H1 (cell line): ENCODE measurements around the gene FAM13C. TPM values are rescaled to one million over a fixed set of nuclear protein-coding genes. Genes with fewer than 3 reads are reported as not detected.

Experiments used
- CTCF ChIA-PET: fragments of 300-600 bp; sonication (Branson Sonifier 250); formaldehyde crosslinking; loops from one replicate; lab custom pipeline; 2021; ENCODE audit not compliant: partially characterized antibody; lab: Charles Lee
- POLR2A ChIA-PET: fragments of 300-600 bp; sonication (Branson Sonifier 250); formaldehyde crosslinking; loops from one replicate; lab custom pipeline; 2021; ENCODE audit warnings: inconsistent platforms; ENCODE audit not compliant: partially characterized antibody; lab: Charles Lee
- DNase-seq, 2 experiments: peaks; one replicate each; pipeline versions ENCODE4 v3.0.0 to v3.0.0-alpha.2; 2010 to 2022; ENCODE audit warnings: low spot score in 2 of 2, low read depth in 1 of 2, mixed read lengths in 1 of 2
- FAIRE-seq: peaks from 2 replicates; lab custom pipeline; 2011; peaks lifted over from hg19 to GRCh38; lab: Jason Lieb, UNC
- H2AFZ ChIP-seq: 2 replicates; pipeline ENCODE4 v1.8.1; 2012; ENCODE audit warnings: low read length, inconsistent platforms
- H2AK5ac ChIP-seq: 2 replicates; pipeline ENCODE4 v1.6.1; 2013; ENCODE audit warnings: low read depth, low read length
- H2BK120ac ChIP-seq: replicated peaks from 2 replicates; pipeline ENCODE3; 2013; ENCODE audit warnings: low read depth, low read length, inconsistent platforms
- H2BK12ac ChIP-seq: 2 replicates; pipeline ENCODE4 v1.6.1; 2013; ENCODE audit warnings: low read depth, low read length
- H2BK15ac ChIP-seq: 2 replicates; pipeline ENCODE4 v1.6.1; 2013; ENCODE audit warnings: low read length
- H2BK20ac ChIP-seq: 2 replicates; pipeline ENCODE4 v1.6.1; 2013; ENCODE audit warnings: low read length
- H2BK5ac ChIP-seq: 2 replicates; pipeline ENCODE4 v1.6.1; 2013; ENCODE audit warnings: low read depth, low read length
- H3K14ac ChIP-seq: 2 replicates; pipeline ENCODE4 v1.6.1; 2013; ENCODE audit warnings: inconsistent platforms; ENCODE audit not compliant: insufficient read length
- H3K18ac ChIP-seq: 2 replicates; pipeline ENCODE4 v1.6.1; 2013; ENCODE audit warnings: low read length; ENCODE audit errors: extremely low read depth
- H3K23ac ChIP-seq: 2 replicates; pipeline ENCODE4 v1.6.1; 2013; ENCODE audit warnings: inconsistent platforms; ENCODE audit not compliant: insufficient read length
- H3K23me2 ChIP-seq: 2 replicates; pipeline ENCODE4 v1.6.1; 2013; ENCODE audit warnings: low read depth, low read length
- H3K27ac ChIP-seq: 2 replicates; pipeline ENCODE4 v1.6.1; 2011; ENCODE audit warnings: low read depth, low read length, inconsistent platforms
- H3K27me3 ChIP-seq, 4 experiments: replicated peaks in 1 of 4; 1 replicate in 1 of 4; 2 replicates in 3 of 4; pipeline versions ENCODE4 v1.6.1 to v1.8.1; 2011 to 2013; ENCODE audit warnings: low read length in 3 of 4, mild to moderate bottlenecking in 3 of 4, inconsistent platforms in 2 of 4, mixed read lengths in 2 of 4, moderate library complexity in 1 of 4; ENCODE audit not compliant: control insufficient read depth in 3 of 4, insufficient read depth in 3 of 4; ENCODE audit errors: extremely low read depth in 1 of 4
- H3K36me3 ChIP-seq, 4 experiments: 2 replicates each; pipeline versions ENCODE4 v1.6.1 to v1.8.1; 2011 to 2013; ENCODE audit warnings: mild to moderate bottlenecking in 4 of 4, low read length in 3 of 4, moderate library complexity in 2 of 4, control low read depth in 1 of 4, inconsistent platforms in 1 of 4; ENCODE audit not compliant: insufficient read depth in 4 of 4, control insufficient read depth in 2 of 4
- H3K4ac ChIP-seq: replicated peaks from 2 replicates; pipeline ENCODE3; 2013; ENCODE audit warnings: low read length, low read depth, mixed read lengths, inconsistent platforms; ENCODE audit not compliant: insufficient read length
- H3K4me1 ChIP-seq, 4 experiments: replicated peaks in 1 of 4; 1 replicate in 1 of 4; 2 replicates in 3 of 4; pipeline versions ENCODE4 v1.6.1 to v1.8.1; 2011 to 2013; ENCODE audit warnings: low read length in 3 of 4, inconsistent platforms in 2 of 4, mixed read lengths in 1 of 4; ENCODE audit not compliant: insufficient read depth in 4 of 4, control insufficient read depth in 3 of 4
- H3K4me2 ChIP-seq, 2 experiments: 2 replicates each; pipeline versions ENCODE4 v1.6.1 to v1.8.1; 2011 to 2013; ENCODE audit warnings: low read depth in 2 of 2, low read length in 2 of 2, control low read depth in 1 of 2, inconsistent platforms in 1 of 2, mild to moderate bottlenecking in 1 of 2; ENCODE audit not compliant: insufficient read depth in 1 of 2
- H3K4me3 ChIP-seq, 4 experiments: fragments of 200-600, 300-600 bp in 1 of 4; sonication (generic), shearing (Covaris generic), sonication (Bioruptor Twin) in 1 of 4; 2 replicates each; pipeline versions ENCODE4 v1.5.1 to v1.8.1; 2011 to 2016; ENCODE audit warnings: low read length in 4 of 4, low read depth in 3 of 4, control low read depth in 2 of 4, inconsistent platforms in 2 of 4, mild to moderate bottlenecking in 2 of 4, mixed read lengths in 1 of 4, moderate library complexity in 1 of 4; ENCODE audit not compliant: insufficient read depth in 2 of 4; ENCODE audit errors: extremely low read depth in 1 of 4
- H3K56ac ChIP-seq: replicated peaks from 2 replicates; pipeline ENCODE3; 2013; ENCODE audit warnings: low read depth, mild to moderate bottlenecking, mixed read lengths, low read length, inconsistent platforms; ENCODE audit not compliant: insufficient read length
- H3K79me1 ChIP-seq: 2 replicates; pipeline ENCODE4 v1.6.1; 2013; ENCODE audit warnings: low read depth, low read length, control low read depth
- H3K79me2 ChIP-seq, 2 experiments: 2 replicates each; pipeline versions ENCODE4 v1.6.1 to v1.8.1; 2012 to 2013; ENCODE audit warnings: low read length in 2 of 2, mild to moderate bottlenecking in 2 of 2, inconsistent platforms in 1 of 2; ENCODE audit not compliant: insufficient read depth in 2 of 2, control insufficient read depth in 1 of 2
- H3K9ac ChIP-seq, 4 experiments: replicated peaks in 1 of 4; 1 replicate in 1 of 4; 2 replicates in 3 of 4; pipeline versions ENCODE4 v1.6.1 to v1.8.1; 2011 to 2013; ENCODE audit warnings: low read depth in 3 of 4, low read length in 3 of 4, control low read depth in 2 of 4, mild to moderate bottlenecking in 2 of 4, moderate library complexity in 2 of 4, inconsistent platforms in 1 of 4; ENCODE audit errors: extremely low read depth in 1 of 4
- H3K9me3 ChIP-seq, 2 experiments: 2 replicates each; pipeline versions ENCODE4 v1.6.1 to v1.8.1; 2012 to 2013; ENCODE audit warnings: mild to moderate bottlenecking in 2 of 2, moderate library complexity in 2 of 2, control low read depth in 1 of 2, inconsistent platforms in 1 of 2, low read depth in 1 of 2, low read length in 1 of 2, mixed read lengths in 1 of 2; ENCODE audit not compliant: insufficient read depth in 2 of 2
- H4K20me1 ChIP-seq, 2 experiments: replicated peaks in 1 of 2; 2 replicates each; pipeline versions ENCODE3 to v1.8.1; 2011 to 2013; ENCODE audit warnings: inconsistent platforms in 2 of 2, low read length in 2 of 2, mild to moderate bottlenecking in 1 of 2; ENCODE audit not compliant: insufficient read depth in 2 of 2, control insufficient read depth in 1 of 2
- H4K5ac ChIP-seq: 2 replicates; pipeline ENCODE4 v1.6.1; 2013; ENCODE audit warnings: low read length, low read depth, mixed read lengths, inconsistent platforms; ENCODE audit not compliant: insufficient read length
- H4K8ac ChIP-seq: 2 replicates; pipeline ENCODE4 v1.8.0; 2013; ENCODE audit warnings: mild to moderate bottlenecking, moderate library complexity, low read length, inconsistent platforms; ENCODE audit not compliant: insufficient read depth; ENCODE audit errors: extremely low read depth
- H4K91ac ChIP-seq: replicated peaks from 2 replicates; pipeline ENCODE3; 2013; ENCODE audit warnings: low read length, mixed read lengths, inconsistent platforms; ENCODE audit not compliant: insufficient read length
- BRCA1 ChIP-seq: IDR thresholded peaks from 2 replicates; pipeline ENCODE4 v1.6.1; 2012; ENCODE audit warnings: low read depth, low read length, improper control_type of control experiment
- CBX8 ChIP-seq: fragments of 300-800, 300-1000 bp; sonication (generic); IDR thresholded peaks from 2 replicates; pipeline ENCODE4 v1.7.1; 2016; ENCODE audit warnings: low read depth, low read length, borderline replicate concordance
- CREB1 ChIP-seq: IDR thresholded peaks from 2 replicates; pipeline ENCODE4 v1.6.1; 2012; ENCODE audit warnings: inconsistent platforms
- EGR1 ChIP-seq: IDR thresholded peaks from 2 replicates; pipeline ENCODE4 v1.6.1; 2011; ENCODE audit warnings: low read depth, low read length, borderline replicate concordance
- HDAC6 ChIP-seq: IDR thresholded peaks from one replicate; pipeline ENCODE4 v1.7.1; 2012; ENCODE audit warnings: low read depth, mild to moderate bottlenecking, inconsistent platforms, low read length, moderate library complexity
- KDM1A ChIP-seq: fragments of 200-600, 300-600 bp; sonication (generic); IDR thresholded peaks from 2 replicates; pipeline ENCODE4 v1.7.1; 2016; ENCODE audit warnings: mild to moderate bottlenecking, low read length, borderline replicate concordance
- MAFK ChIP-seq: IDR thresholded peaks from 2 replicates; pipeline ENCODE4 v1.6.1; 2012; ENCODE audit warnings: low read depth, mild to moderate bottlenecking, improper control_type of control experiment, low read length
- NANOG ChIP-seq: IDR thresholded peaks from 2 replicates; pipeline ENCODE4 v1.6.1; 2011; ENCODE audit warnings: low read length, low read depth, mild to moderate bottlenecking, inconsistent platforms; ENCODE audit not compliant: insufficient read depth, poor library complexity, severe bottlenecking
- POU5F1 ChIP-seq: IDR thresholded peaks from 2 replicates; pipeline ENCODE4 v1.6.1; 2011; ENCODE audit warnings: low read depth, mild to moderate bottlenecking, low read length, moderate library complexity
- RAD21 ChIP-seq, 2 experiments: IDR thresholded peaks in 1 of 2; conservative IDR thresholded peaks in 1 of 2; 2 replicates each; pipeline ENCODE4 v1.6.1; 2011; ENCODE audit warnings: low read depth in 2 of 2, low read length in 2 of 2, improper control_type of control experiment in 1 of 2, inconsistent platforms in 1 of 2, mild to moderate bottlenecking in 1 of 2, moderate library complexity in 1 of 2
- RBBP5 ChIP-seq: IDR thresholded peaks from 2 replicates; pipeline ENCODE4 v1.7.1; 2012; ENCODE audit warnings: low read depth, mild to moderate bottlenecking, inconsistent platforms, low read length, moderate library complexity, borderline replicate concordance
- RFX5 ChIP-seq: IDR thresholded peaks from 2 replicates; pipeline ENCODE4 v1.6.1; 2011; ENCODE audit warnings: low read depth, low read length, improper control_type of control experiment, borderline replicate concordance
- TAF1 ChIP-seq: IDR thresholded peaks from 2 replicates; pipeline ENCODE4 v1.6.1; 2011; ENCODE audit warnings: mild to moderate bottlenecking, low read depth, low read length
- WGBS, 2 experiments: shearing (Covaris generic) in 1 of 2; methylation state at CpG; one replicate each; pipeline versions ENCODE4 v1.1.6 to v1.1.7; 2013 to 2015; ENCODE audit warnings: low lambda C conversion rate in 2 of 2, mixed read lengths in 2 of 2, inconsistent platforms in 1 of 2, low coverage in 1 of 2, missing lambda C conversion rate in 1 of 2; ENCODE audit not compliant: insufficient replicate concordance in 2 of 2, insufficient coverage in 1 of 2, insufficient read length in 1 of 2; ENCODE audit errors: extremely low coverage in 1 of 2, missing lambda C conversion rate in 1 of 2; 5-methylcytosine and 5-hydroxymethylcytosine counted together
- polyA plus RNA-seq, 7 experiments: library from polyadenylated mRNA; depleted of rRNA in 3 of 7; stranded (reverse) in 5 of 7; unstranded in 2 of 7; fragments of >200 nt in 5 of 7; fragments of 200-250 nt in 2 of 7; gene quantifications; 1 replicate in 5 of 7; 2 replicates in 1 of 7; 4 replicates in 1 of 7; pipeline versions ENCODE4 v1.2.1 to v1.2.3, GENCODE V29; 2011 to 2013; ENCODE audit warnings: missing spikeins in 2 of 7, mixed read lengths in 2 of 7
- total RNA-seq: library from RNA; stranded (reverse); fragmentation: NEBNext Ultra II Directional; extraction: Animal tissue kit (Norgen Biotek cat#: 25700); gene quantifications from 2 replicates; pipeline ENCODE4 v1.2.1, GENCODE V29; 2021
- TF ChIP-seq, protein P1 (sequence below): IDR thresholded peaks from 2 replicates; pipeline ENCODE4 v1.6.1; 2011; ENCODE audit warnings: low read depth, mild to moderate bottlenecking, low read length; ENCODE audit not compliant: insufficient read depth

FAM13C gene
- total and polyA plus RNA-seq, 2 of the 8 experiments (the other 6 are each of a cell fraction or from before 2014, with no cell fraction given) = 0.56 to 0.62 TPM

DNA sequence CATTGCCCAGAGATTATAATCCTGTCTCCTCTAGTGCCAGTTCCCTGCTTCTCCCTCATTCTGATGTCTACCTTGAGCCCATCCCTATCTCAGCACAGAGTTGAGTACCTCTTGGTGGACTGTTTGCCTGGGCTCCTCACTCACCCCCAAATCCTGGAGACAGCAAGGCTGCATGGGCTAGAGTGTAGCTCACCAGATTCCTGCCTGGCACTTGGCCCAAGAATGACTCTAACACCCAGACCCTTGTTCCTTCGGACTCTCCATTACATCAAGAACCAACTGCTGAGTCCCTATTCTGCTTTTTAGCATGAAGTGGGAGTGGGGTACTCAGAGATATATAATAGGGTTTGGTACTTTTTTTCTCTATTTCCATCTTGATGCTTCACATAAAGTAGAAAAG is 22.1 kb downstream of the FAM13C start:
- Histone ChIP-seq H2BK120ac (no peak overlapping the region), H3K56ac (no peak overlapping the region), H4K8ac (no peak overlapping the region), H2BK12ac (no peak overlapping the region), H3K23ac (no peak overlapping the region), H4K20me1 (no peaks in the 10 kb centered on the region), H3K27ac (no peak overlapping the region), H4K5ac (no peak overlapping the region), H3K4ac (no peak overlapping the region), H2AFZ (no peak overlapping the region), H3K4me3 (no peak overlapping the region), H4K91ac (no peak overlapping the region), H3K18ac (no peak overlapping the region), H2AK5ac (no peak overlapping the region), H3K79me2 (no peaks in the 10 kb centered on the region), H2BK20ac (no peak overlapping the region), H3K9ac (no peak overlapping the region), H3K4me1 (no peaks in the 10 kb centered on the region), H2BK5ac (no peak overlapping the region), H3K27me3 (peaks cover 10 to 35% (median 15%) of the 10 kb centered on the region in 4 experiments; a peak in 6 of 7 replicates), H3K9me3 (peaks cover 0 to 2% of the 10 kb centered on the region in 2 experiments; a peak in 2 of 4 replicates), H3K4me2 (no peak overlapping the region), H3K79me1 (no peaks in the 10 kb centered on the region), H2BK15ac (no peak overlapping the region), H3K23me2 (no peaks in the 10 kb centered on the region), H3K14ac (no peak overlapping the region), H3K36me3 (no peaks in the 10 kb centered on the region)
- DNase-seq (no peak), FAIRE-seq (no peak)
- CTCF ChIA-PET = interaction anchor here (2.0 kb wide), 1 partner anchor 10 kb away, joined by 4 read pairs; no protein-coding TSS in a partner anchor
- POLR2A ChIA-PET = no interaction called here
- WGBS, 2 experiments = 100% methylated on average over 1 of the region's 1 CpG; no CpG with 5 or more reads in 1 of the 2 experiments
- no peak for TF ChIP-seq RFX5
- TF ChIP-seq EGR1 = no peak
- TF ChIP-seq CBX8 = no peak
- no peak for TF ChIP-seq KDM1A
- TF ChIP-seq BRCA1 = no peak
- TF ChIP-seq POU5F1 = no peak
- TF ChIP-seq RBBP5 = no peak
- no peak for TF ChIP-seq RAD21 (IDR thresholded peaks at IDR 0.05 in 1 of 2, conservative IDR thresholded peaks at IDR 0.05 in 1 of 2; ENCODE audit: low read depth in 2 of 2, low read length in 2 of 2)
- no peak for TF ChIP-seq TAF1
- TF ChIP-seq HDAC6 = no peak
- no peak for TF ChIP-seq MAFK
- TF ChIP-seq NANOG = no peak
- TF ChIP-seq, protein P1, sequence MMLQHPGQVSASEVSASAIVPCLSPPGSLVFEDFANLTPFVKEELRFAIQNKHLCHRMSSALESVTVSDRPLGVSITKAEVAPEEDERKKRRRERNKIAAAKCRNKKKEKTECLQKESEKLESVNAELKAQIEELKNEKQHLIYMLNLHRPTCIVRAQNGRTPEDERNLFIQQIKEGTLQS = no peak
- no peak for TF ChIP-seq CREB1
